ENCODE measurements around the gene TMEM236.
"Not testable (repeated sequence)": the region's sequence is repeated elsewhere in the genome, so short reads cannot be mapped to it uniquely, and the experiment has no call there.

The TMEM236 gene, protein sequence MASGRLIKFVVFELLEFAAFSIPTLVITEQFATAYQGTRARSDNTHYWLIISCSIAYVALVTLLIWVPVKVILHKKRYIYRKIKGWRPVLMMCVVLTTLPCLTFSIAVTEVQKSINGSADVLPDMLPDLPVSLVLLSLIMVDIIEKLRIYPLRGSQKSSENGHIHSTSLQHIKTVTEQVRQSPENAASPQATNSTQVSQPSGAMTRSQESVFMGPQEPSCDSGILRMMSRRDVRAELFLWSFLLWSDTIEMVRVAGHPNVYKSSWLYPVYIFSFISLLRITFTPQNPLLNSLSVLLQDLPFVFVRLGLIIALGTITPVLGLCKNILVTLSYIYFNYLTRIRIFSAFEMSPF

DNA sequence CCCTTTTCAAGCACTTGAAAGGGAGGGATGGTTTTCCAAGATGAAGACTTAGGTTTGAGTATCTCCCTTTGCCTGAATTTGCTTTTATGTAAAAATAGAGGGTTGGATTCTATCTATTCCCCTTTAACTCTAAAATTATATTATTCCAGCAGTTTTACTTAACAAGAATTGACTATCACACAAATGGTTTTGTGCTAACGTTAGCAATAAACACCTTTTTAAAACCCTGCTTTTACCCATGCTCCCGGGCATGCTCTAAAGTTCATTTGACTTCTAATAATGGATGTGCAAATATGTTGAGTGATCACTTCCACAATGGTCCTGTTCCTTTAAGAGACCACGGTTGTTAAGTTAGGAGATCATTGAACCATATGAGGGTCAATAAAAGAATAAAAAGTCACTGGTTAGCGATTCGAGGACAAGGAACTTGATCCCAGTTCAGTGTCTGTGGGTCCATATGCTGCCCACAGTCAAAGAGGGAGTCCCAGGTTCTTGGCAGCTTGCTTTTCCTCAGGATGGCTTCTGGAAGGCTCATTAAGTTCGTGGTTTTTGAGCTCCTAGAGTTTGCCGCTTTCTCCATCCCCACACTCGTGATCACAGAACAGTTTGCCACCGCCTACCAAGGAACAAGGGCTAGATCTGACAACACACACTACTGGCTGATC, at the start of gene TMEM236:
TSS of gene TMEM236 (plus strand) at position 421 of the 665 bp plus-strand sequence. CDS start at position 516, 95 bp downstream.
- Histone ChIP-seq H3K27ac (no peak within 1 kb of the TSS), H3K4me3 (no peak within 1 kb of the TSS)

DNA sequence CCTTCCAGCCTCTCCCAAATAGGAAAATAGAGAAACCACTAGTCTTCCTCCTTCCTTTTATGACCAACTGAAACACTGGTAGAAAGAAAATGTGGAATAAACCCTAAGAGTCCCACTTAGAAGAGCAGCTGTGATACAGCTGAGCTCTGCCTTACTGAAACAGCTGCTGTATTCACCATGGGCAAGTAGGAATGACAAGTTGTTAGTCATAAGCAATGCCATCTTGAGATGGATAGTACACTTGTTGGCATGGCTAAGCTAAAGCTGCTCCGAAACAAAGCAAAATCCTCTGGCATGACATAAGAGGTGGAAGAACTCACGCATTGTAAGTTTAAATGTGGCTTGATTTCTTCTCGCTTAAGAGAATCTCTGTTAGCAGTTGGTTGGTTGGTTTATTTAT, 48.3 kb upstream of the TMEM236 start:
- Histone ChIP-seq H3K27ac (no peak overlapping the region), H3K4me3 (no peak overlapping the region)

DNA sequence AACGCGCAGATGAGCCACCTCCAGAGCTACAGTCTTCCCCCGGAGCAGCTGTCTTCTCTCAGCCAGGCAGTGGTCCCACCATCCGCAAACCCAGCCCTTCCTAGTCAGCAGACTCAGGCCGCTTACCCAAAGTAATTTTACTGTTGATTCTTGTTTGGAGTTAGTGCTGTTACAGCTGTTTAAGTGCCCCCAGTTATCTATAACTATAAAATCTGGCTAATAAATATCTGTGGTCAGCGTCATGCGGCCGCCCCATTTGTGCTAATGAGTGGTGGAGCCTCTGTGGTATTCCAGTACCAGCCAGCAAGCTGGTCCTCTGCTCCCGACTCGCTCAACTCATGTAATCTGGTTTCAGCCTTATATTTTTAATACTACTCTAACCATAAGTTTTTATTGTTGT, 43.2 kb upstream of the TMEM236 start:
- H3K27ac ChIP-seq, result no peak overlapping the region
- H3K4me3 ChIP-seq, result no peak overlapping the region

DNA sequence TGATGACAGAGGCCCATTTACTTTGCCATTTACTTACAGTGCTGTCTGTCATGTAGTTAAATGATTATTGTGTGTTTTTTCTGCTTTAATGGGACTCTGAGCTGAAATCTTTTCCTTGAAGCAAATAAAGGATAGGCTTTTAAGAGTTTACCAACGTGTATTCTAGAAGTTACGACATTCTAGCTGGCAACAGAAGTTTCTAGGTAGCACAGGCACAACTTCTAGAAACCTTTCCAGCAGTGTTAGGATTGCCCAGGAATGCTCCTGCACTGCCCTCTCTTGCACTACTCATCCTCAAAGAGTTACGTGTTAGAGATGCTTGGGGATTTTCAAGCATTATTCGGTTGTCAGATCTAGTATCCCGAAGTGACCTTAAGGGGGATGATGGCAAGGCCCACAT, 42.5 kb upstream of the TMEM236 start:
- Histone ChIP-seq H3K4me3 (no peak overlapping the region), H3K27ac (no peak overlapping the region)

DNA sequence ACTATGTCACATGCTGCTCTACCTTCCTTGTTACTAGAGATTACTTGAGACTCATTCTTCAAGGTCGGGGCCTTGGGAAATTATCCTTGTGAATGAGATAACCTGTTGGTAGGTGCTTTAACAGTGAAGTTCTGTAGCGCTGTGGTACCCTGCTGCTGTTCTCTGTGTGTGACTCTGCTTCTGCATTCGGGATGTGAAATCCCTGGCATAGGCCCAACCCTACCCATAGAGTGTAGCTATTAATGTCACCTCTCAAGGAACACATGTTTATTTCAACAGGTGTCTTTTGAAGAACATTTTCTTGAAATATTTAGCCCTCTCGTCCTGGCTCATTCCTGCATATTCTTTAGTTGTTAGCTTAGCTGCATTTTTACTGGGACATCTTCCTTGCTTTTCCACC, 41.8 kb upstream of the TMEM236 start:
- Histone ChIP-seq H3K27ac (no peak overlapping the region), H3K4me3 (no peak overlapping the region)

DNA sequence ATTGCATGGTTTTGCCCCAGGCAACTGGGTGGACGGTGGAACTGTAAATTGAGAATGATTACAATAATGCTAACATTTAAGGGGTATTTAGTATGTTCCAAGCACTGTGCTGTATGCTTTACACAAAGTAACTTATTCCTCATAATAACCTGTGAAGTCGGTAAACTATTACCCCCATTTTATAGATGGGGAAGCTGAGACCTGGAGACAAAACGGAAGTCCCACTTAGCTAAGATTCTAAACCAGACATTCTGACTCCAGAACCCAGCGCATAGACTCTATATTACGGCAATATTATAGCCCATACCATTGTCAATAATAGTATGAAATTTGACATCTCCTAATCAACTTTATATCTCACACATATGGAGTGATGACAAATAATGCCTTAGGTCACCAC, 39.9 kb upstream of the TMEM236 start:
- no peak overlapping the region for H3K4me3 ChIP-seq
- no peak overlapping the region for H3K27ac ChIP-seq

DNA sequence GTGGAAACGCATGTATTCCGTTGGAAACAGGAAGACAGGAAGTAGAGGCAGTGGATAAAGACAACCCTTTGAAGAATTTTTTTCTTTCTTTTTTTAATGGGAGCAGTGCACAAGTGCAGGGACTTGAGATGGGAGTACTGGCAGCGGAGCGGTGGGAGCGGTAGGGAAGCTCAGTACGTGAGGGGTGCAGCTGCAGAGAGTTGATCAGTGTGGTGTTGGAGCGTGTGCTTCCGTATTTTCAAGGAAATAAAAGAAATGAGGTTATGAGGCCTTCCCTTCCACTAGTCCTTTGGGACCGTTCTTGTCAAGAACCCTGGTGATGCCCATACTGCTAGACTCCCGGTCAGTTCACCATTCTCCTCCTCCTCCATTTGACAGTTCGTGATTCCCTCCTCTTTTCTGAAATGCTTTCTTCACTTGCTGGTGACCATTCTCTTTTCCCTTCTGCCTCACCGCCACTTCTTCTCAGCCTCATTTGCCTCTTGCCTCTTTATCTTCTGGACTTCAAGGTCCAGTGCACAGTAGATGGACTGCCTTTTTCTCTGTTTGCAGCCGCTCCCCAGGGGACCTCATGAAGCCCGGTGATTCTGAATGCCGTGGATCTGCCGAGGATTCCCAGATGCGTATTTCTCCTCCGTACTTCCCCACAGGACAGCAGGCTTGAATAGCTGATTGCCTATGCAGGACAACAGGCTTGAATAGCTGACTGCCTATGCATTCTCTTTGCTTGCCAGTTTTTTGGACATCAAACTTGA, 39.1 kb upstream of the TMEM236 start:
- no peak overlapping the region for H3K4me3 ChIP-seq

DNA sequence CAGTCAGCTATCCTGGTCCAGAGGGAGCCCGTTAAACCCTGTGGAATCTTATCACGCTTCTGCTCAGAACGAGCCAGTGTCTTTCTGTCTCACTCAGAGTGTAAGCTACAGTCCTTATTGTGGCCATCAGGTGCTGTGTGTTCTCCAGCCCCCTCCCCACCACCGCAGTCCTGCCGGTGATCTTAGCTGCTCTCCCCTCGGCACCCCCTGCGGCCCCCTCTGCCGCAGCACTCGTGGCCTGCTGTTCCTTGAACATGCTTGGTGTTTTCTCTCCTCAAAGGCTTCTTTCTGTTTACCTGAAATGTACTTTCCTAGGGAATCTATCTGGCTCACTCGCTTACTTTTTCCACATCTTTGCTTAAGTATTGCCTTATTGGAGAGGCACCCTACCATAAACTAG, 38.2 kb upstream of the TMEM236 start:
- no peak overlapping the region for H3K4me3 ChIP-seq
- H3K27ac ChIP-seq, result no peak overlapping the region

More for the DNA sequence above, 39.1 kb upstream of the TMEM236 start:
- H3K27ac ChIP-seq, result no peak overlapping the region

DNA sequence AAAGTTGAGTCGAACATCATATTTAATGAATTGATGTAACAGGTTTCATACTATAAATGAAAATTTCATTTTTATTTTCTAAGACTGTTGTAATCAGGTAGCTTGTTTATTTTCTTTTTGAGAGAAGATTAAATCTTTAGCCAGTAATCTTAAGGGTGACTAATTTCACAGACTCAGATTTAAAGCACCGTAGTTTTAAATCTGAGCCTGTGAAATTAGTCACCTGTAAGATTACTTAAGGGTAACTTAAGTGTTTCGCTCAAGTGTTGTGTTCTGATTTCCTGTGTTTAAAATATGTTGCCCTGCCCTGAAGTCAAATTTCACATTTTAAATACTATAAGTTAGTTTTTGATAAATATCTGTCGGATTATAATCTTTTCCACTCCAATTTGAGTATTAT, 35.8 kb upstream of the TMEM236 start:
- Histone ChIP-seq H3K27ac (no peak overlapping the region), H3K4me3 (no peak overlapping the region)

DNA sequence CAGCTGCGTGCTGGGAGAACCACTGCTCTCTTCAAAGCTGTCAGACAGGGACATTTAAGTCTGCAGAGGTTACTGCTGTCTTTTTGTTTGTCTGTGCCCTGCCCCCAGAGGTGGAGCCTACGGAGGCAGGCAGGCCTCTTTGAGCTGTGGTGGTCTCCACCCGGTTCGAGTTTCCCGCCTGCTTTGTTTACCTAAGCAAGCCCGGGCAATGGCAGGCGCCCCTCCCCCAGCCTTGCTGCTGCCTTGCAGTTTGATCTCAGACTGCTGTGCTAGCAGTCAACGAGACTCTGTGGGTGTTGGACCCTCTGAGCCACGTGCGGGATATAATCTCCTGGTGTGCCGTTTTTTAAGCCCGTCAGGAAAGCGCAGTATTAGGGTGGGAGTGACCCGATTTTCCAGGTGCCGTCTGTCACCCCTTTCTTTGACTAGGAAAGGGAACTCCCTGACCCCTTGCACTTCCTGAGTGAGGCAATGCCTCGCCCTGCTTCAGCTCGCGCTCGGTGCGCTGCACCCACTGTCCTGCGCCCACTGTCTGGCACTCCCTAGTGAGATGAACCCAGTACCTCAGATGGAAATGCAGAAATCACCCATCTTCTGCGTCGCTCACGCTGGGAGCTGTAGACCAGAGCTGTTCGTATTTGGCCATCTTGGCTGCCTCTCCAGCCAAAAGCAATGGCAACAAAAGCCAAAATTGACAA, 29.5 kb upstream of the TMEM236 start:
- not testable (repeated sequence) for H3K27ac ChIP-seq, H3K4me3 ChIP-seq

DNA sequence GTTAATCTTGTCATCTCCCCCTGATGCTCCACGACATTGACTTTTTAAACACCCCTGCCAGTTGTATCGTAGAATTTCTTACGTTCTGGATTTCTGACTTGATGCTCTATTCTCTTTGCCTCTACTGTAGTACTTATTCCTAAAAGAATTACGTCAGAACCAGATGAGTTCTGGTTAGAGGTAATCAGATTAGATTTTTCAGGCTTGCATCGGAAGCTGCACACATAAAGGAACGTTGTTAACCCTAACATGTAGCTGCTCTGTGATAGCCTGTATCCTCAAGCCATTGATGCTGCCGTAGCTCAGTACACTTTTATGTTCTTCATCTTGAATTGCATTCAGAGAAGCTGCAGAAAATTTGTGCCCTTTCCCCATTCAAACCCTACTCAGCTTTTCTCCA, 26.3 kb upstream of the TMEM236 start:
- Histone ChIP-seq H3K4me3 (no peak overlapping the region), H3K27ac (no peak overlapping the region)

DNA sequence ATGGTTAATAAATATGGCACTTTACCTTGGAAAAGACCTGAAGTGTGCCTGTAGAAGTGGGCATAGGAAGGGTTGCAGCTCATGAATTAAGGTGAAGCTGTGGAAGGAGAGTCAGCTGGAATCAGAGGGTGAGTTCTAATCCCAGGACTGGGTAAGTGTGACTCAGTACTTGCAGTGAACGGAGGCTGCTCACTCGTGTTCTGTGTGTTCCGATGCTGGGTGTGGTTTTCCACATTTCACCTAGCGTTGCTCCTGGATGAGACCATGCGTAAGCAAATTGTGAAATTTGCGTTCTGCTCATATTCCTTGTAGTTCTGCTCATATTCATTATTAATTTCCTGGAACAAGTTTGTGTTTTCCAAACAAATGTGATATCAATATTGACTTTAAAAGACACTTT, 22.4 kb upstream of the TMEM236 start:
- no peak overlapping the region for H3K27ac ChIP-seq
- no peak overlapping the region for H3K4me3 ChIP-seq

DNA sequence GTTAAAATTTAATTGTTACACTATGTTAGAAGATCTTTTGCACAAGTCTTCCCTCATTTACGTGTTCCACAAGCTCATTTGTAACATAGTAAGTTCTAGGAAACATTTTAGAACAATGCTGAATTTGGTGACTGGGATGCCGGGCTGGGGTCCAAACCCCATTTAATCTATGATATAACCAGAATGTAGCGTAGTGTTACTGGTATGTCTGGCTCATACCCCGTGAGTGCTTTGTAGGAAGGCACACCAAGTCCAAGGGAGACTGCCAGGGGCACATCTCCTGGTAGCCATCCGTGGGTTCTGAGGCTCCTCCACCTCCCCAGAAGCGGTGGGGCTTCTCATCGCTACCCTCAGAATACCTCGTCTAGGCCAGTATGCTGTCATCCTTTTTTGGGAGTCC, 21.3 kb upstream of the TMEM236 start:
- no peak overlapping the region for H3K27ac ChIP-seq
- H3K4me3 ChIP-seq, result no peak overlapping the region

DNA sequence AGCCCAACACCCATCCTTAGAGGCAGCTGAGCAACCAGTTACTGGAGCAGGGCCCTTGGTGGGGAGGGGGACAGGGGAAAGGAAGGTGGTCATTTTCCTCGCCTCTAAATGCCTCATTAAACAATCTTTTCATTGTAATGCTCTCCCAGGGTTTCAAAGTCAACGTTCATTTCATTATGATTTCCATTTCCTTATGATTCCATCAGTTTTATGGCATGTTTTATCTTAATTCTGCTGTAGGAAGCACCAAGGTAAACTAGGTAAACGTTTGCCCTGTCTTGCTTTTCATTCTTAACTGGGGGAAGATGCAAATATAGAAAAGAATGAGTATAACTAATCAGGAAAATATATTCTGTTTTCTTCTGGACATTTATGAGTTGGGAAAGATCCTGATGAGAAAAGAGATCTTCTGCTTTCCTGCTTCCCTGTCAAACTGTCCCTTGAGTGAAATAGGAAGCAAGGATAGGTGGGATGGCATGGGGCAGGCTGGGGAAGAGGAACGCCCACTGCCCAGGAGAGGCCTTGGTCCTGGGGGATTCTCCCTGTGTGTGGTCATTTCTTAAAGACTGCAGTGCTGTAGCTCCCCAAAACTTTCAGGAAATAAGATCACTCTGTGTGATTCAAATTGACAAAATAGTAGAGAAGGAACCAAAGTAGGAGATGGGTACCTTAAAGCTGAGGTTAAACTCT, 20.5 kb upstream of the TMEM236 start:
- no peak overlapping the region for H3K27ac ChIP-seq
- no peak overlapping the region for H3K4me3 ChIP-seq

DNA sequence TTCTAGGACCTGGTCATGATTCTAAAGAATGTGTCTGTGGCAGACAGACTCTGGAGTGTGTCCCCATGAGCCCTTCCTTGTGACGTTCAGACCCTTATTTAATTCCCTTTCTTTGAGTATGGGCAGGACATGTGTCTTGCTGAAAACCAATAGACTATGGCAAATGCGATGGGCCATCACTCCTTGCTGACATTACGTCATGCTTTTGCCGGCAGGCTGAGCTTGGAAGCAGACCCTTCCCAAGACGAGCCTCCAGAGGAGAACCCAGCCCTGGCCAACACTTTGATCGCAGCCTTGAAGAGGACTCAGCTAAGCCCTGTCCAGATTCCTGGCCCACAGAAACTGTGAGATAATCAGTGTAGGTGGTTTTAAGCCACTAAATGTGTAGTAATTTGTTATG, 18.4 kb upstream of the TMEM236 start:
- H3K27ac ChIP-seq, result no peak overlapping the region
- H3K4me3 ChIP-seq, result no peak overlapping the region

DNA sequence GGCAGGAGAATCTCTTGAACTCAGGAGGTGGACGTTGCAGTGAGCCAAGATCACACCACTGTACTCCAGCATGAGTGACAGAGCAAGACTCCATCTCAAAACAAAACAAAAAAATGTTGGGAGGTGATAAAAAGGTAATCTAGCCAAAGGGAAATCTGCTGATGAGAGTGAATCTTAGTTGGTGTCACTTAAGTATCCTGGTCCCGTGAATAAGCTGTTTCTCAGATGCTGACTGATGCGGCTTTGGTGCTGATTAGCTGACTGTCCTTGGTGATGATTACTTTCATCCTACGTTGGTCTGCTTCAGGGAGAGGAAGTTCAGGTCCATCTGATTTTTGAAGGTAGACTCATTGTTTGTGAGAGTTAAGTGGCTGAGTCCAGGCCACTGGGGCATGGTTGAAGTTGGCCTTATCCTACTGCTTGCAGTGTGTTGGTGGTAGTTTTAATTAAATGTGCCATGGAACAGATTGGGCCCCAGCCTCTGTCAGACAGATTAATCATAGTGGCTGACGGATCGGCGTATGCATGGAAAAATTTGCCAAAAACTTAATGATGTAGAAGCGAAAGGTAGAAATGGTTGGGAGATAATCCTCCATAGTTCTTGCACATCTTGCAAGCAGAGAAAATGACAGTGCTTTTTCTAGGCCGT, 17.4 kb upstream of the TMEM236 start:
- Histone ChIP-seq H3K4me3 (no peak overlapping the region), H3K27ac (no peak overlapping the region)

DNA sequence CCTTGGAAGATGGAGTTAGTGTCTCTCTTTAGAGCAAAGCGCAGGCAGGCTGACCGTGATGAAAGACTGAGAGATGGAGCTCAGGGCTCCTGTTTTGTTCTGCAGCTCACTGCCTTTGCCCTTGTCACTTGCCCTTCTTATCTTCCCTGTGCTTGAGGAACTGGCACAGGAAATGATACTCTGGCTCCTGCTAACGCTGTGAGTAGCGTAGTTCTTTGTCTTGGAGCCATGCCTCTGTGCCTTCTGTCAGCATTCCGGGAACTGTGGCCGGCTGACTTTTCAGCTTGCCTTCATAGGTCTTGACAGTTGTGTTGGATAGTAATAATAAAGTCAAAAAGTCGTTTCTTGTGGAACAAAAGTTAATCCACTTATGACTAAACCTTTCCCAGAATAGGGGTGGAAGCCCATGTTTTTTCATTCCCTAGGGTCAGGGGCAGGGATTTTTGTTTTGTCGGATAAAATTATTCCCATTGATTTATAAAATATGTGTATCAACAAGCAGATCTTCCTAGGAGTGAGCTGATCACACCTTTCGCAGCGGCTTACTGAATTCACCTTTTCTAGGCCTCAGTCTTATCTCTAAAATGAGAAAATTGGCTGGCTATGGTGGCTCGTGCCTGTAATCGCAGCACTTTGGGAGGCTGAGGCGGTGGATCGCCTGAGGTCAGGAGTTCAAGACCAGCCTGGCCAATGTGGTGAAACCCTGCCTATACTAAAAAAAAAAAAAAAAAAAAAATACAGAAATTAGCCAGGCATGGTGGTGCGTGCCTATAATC, 16.6 kb upstream of the TMEM236 start:
- Histone ChIP-seq H3K4me3 (no peak overlapping the region), H3K27ac (no peak overlapping the region)

DNA sequence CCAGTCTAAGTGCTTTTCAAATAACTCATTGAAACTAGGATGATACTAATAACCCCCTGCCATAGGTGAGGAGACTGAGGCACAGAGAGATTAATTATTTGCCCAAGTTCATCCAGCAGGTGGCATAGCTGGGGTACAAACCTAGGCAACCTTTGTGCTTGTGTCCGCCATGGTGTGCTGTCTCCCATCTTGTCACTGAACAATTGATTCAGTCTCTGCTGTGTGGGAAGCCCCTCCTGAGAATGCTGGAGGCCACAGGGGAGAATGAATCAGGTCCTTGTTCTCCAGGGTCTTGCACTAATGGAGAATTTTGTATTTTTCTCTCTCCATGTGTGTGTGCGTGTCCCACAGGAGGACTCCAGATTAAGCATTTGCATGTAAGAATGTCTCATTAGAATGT, 15.8 kb upstream of the TMEM236 start:
- Histone ChIP-seq H3K27ac (no peak overlapping the region), H3K4me3 (no peak overlapping the region)
